ENCODE data around the gene RAB3A.
"Not testable (repeated sequence)": the region's sequence is repeated elsewhere in the genome, so short reads cannot be mapped to it uniquely, and the experiment has no call there.

RAB3A gene

DNA sequence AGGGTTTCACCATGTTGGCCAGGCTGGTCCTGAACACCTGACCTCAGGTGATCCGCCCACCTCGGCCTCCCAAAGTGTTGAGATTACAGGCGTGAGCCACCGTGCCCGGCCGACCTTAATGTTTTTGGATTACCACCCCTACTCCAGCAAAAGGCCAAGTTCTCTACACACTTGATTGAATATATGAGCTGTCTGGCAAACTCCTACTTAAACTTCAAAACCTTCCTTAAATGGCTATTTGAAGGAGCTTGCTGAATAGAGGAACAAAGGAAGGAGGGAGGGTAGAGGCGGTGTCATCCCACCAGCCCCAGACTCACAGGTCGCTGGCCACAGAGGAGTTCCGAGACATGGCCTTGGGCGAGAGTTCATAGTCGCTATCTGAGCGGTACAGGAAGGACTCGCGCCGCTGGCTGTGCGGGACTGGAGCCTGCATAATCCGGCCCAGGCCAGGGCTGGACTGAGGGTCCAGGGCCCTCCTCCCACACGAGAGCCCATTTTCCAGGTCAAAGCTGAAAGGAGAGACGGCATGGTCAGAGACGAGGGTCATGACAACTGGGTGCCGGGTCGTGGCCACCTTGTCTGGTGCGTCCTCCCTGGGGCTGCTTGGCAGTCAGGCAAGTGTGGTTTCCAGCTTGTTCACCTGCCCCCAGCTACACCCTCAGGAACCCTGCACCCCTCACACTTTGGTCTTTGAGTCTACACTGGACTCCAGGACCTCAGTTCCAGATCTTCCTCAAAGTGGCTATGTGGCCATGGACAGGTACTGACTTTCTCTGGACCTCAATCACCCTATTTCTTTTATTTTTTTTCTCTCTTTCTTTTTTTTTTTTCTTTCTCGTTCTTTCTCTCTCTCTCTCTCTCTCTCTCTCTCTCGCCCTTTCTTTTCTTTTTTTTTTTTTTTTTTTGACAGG lies 18.2 kb upstream of the RAB3A start:
- no peak for DNase-seq

DNA sequence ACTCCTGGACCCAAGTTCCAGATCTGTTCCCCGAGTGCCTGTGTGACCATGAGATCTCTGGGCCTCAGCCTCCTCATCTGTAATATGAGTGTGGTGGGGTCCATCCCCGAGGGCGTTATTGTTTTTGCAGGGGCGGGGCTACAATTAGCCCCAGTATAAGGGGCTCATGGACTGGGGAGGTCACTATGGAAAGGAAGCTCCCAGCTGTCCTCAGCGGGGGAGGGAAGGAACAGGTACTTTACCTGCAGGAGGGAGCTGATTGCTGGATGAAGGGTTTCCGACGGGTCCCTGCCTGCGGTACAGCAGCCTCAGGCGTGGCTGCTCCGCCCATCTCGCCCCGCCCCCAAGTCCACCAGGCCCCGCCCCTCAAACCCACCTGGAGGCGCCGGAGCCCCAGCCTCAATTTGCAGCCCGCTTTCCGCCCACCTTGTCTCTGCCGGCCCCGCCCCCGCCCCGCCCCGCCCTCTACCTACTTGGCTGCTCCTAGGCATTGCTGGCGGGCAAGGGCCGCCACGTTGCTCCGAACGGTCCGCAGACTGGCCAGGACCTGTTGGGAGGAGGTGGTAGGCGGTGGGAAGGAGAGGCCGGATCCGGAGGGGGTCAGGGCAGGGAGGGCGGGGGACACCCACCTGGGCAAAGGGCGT lies 16.9 kb upstream of the RAB3A start:
- no peak for DNase-seq

DNA sequence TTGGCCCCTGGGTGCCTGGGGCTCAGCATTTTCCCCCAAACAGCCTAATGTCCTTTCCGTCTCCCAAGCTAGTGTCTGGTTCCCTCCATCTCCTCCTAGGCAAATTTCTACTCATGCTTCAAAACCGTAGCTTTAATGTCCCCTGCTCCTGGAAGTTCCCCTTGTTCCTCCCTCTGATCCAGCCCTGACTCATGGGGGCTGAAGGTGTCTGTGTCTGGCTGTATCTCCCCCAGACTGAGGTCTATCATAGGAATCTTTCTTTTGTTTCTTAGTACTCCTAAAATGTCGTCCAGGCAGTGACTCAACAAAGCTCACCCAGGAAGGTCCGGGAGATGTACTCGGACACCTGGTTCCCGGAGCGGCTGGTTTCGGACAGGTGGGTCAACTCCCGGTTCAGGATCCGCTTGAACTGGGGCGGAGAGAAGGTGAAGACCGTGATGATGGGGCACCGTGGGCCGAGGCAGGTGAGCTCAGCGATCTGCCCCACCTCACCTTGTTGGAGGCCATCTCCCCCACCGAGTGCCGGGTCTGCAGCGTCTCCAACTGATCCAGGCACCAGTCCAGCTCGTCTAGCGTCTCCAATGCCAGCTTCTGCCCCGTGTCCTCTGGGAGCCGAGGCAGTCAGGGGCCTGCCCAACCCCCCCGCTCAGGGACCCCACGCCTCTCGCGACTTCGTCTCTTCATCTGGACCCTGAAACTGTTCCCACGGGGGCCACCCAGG lies 16.2 kb upstream of the RAB3A start:
- no peak for DNase-seq

DNA sequence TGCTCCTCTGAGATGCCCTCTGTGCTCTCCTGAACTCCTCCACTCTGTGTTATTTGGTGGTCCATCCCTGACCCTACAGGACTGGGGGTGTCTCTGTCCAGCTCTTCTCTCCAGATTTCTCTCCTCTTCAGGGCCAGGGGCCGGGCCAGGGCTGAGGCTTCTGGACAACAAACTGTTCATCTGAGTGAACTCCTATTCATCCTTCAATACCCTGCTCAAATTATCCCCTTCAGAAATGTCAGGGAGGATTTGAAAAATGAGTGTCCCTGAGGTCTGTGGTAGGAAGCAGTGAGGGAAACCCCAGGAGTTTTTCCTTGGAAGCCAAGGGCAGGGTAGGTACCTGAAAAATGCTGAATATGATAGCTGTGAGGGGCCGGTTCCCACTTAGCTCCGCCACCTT lies 14.8 kb upstream of the RAB3A start:
- no peak for DNase-seq

DNA sequence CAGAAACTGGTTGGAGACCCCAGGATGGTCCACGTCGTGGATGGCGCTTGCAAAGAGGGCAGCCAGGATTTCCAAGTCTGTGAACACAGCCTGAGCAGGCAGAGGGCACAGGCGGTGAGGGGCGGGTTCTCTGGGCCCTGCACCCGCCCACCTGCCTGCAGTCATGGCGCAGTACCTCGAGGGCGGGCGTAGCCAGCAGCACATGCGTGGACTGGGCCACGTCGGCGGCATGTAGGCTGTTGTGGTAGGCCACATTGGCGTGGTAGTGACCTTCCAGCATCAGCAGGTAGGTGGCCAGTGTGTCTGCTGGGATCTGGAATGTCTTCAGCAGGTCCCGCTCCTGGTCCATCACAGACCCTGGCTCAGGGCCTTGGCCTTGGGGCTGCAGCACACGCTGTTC lies 14.3 kb upstream of the RAB3A start:
- no peak for DNase-seq

DNA sequence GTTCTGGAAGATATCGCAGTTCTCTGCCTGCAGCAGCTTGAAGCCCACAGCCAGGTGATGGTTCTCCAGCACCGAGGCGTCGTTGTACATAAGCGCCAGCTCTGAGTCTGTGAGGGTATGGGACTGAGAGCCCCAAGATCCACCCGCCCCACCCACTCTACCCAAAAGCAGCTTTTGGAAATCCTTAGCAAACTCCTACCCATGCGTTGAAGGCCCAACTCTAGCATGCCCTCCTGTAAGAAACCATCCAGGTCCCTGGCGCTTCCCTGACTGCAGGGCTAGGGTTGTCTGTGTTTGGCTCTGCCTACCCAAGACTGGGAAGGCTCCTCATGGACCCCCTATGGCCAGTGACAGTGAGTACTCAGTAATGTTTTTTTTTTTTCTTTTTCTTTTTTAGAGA lies 12.9 kb upstream of the RAB3A start:
- no peak for DNase-seq

DNA sequence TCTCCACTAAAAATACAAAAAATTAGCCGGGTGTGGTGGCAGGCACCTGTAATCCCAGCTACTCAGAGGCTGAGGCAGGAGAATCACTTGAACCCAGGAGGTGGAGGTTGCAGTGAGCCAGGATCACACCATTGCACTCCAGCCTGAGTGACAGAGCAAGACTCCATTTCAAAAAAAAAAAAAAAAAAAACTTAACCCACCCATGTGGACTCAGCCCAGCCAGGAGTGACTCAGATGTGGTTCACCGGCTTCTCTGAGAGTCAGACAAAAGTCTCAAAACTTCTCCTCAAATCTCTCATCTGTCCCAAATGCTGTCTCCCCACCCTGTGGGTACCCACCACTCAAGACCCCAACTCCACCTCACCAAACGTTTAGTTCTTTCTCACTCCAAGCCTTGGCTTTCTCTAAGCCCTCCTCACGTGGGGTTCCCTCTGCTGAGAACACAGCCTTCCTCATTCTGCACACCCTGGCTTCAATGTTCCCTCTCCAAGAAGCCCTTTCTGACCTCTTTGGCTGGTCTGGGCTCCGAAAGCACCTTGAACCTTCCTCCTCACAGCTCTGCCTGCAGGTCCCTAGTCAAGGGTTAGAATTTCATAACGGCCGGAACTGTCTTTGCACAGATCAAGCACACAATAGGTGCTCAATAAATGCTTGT lies 11.1 kb upstream of the RAB3A start:
- no peak for DNase-seq

DNA sequence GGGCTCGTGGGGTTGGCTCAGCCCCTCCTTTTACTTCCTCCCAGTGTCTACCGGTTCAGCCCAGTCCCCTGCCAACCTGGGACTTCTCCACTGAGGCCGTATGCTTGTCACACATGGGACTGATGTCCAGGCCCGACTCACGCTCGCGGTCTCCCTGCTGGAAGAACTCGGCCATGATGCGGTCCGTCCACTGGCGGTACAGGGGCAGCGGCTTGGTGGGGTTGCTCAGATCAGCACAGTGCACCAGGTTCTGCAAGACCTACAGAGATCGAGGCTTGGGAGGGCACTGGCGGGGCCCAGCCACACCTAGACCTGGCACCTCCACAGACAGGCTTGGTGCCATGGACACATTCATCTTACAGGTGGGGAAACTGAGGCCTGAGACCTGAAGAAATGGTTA lies 7.8 kb upstream of the RAB3A start:
- no peak for DNase-seq

DNA sequence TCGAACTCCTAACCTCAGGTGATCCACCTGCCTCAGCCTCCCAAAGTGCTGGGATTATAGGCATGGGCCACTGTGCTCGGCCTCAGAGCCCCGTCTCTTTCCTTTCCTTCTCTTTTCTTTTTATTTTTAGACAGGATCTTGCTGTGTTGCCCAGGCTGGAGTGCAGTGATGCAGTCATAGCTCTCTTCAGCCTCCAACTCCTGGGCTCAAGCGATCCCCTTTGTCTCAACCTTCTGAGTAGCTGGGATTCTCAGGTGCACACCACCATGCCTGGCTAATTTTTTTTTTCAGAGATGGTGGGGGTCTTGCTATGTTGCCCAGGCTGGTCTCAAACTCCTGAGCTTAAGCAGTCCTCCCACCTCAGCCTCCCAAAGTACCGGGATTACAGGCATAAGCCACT lies 6.1 kb upstream of the RAB3A start:
- not testable (repeated sequence) for DNase-seq

DNA sequence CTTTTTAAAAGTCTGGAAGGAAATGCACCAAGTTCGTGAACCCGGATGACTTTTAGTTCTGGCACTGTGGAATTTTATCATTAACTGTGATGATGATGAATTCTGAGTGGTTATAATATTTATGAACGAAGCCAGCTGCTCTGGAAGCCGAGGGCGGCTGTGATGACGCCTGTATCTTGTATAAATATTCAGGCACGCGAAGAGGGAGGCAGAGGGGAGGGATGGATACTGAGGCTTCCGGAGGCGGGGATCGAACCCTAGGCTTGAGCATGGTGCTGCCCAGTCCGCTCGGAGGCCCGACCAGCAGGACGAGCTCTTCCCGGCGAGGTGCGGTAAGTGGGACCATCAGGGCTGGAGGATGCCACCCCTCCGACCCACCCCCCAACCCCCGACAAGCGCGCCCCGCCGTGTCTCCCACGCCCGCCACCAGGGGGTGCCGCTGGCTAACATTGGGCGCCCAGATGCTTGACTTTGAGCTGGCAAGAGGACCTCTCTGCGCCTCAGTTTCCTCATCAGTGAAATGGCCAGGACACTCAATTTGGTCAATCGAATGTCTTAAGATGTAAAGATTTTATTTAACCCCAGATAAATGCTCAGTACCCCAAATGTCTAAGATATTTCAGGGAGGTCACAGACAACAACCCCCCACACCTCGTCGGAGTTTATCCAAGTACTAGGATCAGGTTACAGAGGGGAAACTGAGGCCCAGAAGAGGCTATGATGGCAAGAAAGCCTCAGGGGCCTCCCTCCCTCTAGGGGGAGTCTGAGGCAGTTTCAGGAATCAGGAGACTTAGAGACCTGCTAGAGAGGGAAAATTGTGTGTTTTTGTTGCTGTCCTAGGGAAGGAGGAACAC lies 4.5 kb upstream of the RAB3A start:
- DNase-seq = peak; percentile 32

DNA sequence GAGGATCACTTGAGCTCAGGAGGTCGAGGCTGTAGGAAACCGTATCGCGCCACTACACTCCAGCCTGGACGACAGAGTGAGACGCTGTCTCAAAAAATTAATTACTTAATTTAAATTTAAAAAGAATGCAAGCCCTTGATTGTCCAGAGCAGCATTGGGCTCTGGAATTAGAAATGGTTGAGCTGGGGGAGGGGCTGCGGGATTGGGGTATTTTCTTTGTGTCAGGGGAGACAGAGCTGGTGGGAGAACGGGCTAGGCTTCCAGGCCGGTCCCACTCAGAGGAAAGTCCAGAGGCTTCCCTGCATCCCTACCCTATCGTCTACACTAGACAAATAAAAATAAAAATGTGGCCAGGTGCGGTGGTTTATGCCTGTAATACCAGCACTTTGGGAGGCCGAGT lies 2.2 kb upstream of the RAB3A start:
- no peak for DNase-seq

DNA sequence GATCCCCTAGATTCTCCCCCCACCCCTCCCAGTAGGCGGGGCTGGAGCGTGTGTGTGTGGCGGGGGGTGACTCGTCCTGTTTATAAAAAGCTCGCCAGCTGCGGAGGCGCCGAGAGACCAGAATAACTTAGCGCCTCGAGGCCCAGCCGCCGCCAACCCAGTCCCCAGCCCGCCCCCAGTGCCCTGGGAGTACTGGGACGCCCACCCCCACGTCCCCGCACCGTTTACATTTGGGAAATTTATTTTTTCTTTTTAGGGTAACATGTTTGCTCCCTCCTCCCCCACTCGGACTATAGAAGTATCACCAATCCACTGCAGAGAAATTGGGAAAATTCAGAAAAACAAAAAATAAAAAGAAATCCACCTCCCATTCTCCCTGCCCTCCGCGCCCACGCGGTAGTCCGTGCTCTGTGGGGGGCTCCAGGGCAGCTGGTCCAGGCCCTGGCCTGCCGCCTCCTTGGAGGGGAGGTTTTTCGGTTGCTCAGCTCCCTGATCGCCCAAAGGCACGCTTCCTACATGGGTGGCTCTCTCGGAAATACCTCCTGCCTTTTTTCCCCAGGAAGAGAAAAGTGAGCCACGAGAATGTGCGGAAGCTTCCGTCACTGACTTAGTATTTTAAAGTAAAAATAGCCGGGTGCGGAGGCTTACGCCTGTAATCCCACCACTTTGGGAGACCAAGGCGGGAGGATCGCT lies 1.5 kb upstream of the RAB3A start:
- peak; percentile 32 for DNase-seq

DNA sequence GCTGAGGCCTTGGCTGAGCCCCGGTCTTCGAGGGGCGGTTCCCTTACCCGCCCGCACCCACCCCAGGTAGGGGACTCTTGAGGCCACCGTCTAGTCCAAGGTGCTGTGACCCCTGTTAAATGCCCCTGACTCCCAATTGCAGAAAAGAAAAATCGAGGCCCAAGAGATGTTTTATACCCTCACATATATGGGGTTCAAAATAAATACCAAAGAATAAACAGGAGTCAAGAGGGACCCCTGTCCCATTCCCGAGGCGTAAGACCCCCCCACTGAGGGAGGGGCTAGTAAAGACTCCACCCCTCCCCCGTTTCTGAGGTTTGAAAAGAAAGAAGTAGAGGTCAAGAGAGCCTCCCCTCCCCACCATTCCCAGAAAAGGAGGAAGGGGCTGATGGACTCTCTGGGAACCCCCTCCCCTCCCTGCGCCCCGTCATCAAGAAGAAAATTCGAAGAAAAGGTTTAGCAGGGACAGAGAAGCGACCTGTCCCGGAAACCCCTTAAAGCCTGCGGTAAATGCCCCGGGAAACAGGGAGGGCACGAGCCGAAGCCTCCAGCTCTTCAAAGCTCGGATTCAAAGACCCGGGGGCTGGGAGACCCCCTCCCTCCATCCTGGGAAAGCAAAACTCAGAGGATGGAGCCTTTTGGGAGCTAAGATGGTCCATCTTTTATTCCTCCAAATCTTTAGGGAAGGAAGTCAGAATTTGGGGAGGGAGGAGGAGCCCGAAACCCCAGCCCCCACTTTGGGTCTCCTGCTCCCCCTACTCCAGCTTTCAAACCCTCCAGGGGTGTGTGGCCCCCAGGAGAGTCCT lies 755 bp upstream of the RAB3A start:
- no peak for DNase-seq

DNA sequence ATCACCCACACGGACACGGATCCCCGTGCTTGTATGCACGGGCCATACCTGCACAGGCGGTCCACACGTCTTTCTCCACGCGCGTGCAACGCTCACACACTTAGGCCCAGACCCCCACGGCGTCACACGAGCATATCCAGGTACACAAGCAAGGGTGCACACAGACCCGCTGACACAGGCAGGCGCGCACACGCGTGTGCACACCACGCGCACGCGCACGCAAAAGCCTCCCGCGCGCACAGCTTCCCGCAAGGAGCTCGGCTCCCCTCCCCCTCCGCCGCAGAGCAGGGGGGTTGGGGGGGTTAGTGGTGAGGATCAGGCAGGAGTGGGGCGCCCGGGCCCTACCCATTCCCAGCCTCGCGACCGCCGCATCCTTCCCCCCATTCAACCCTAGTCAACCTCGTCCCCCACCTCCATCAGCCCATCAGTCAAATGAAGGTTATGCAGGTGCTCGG lies 407 bp downstream of the RAB3A start:
- DNase-seq = no peak

DNA sequence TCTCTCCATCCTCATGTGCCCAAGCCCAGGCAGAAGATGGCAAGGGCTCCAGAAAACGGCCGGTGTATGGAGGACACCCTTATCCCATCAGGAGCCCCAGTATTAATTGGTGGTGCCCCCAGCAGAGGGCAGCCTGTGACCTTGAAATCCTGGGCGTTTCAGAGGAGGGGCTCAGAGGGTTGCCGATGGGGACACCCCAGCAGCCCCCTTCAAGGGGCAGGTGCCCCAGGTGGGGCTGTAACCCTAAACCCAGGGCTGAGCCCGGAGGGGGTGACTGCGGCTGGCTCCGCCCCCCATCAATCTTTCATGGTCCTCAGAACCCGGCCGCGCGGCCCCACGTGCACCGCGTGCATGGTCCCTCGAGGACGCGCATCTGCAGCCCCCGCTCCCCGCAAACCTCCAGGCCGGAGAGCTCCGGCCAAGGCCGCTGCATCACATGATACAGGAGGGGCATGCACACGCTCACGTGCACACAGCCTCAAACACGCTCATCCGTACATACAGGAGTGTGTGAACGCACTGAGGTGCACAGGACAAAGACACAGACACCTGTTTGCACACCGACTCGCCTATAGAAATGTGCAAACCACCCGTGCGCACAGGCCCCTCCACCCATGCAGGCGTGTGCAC lies 949 bp downstream of the RAB3A start:
- no peak for DNase-seq

DNA sequence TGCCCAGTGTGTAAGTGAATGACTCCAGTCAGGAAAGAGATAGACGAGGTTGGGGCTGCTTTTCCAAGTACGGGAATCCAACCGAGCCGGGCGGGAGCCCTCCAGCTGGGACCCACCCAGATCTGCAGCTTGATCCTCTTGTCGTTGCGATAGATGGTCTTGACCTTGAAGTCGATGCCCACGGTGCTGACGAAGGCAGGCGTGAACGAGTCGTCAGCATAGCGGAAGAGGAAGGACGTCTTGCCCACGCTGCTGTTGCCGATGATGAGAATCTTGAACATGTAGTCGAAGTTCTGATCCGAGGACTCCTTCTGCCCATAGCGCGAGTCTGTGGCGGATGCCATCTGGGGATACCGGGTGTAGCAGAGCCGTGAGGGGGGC lies 1.5 kb downstream of the RAB3A start:
- no peak for DNase-seq

DNA sequence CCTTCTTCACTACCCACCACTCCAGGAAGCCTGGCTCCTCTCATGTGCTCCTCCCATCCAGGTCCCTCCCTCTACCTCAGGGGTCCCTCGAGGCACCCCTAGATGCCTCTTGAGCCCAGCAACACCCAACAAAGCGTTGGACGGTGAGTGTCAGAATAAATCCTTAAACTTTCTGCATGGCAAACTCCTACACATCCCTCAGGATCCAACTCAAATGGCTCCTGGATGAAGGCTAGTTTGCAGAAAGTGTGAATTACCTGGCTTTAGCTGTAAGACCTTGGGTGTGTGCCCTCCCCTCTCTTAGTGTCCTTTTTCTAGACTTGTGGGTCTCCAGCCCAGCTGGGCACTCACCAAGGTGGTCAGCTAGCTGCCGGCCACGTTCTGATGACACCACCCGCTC lies 5.5 kb downstream of the RAB3A start:
- DNase-seq = no peak

DNA sequence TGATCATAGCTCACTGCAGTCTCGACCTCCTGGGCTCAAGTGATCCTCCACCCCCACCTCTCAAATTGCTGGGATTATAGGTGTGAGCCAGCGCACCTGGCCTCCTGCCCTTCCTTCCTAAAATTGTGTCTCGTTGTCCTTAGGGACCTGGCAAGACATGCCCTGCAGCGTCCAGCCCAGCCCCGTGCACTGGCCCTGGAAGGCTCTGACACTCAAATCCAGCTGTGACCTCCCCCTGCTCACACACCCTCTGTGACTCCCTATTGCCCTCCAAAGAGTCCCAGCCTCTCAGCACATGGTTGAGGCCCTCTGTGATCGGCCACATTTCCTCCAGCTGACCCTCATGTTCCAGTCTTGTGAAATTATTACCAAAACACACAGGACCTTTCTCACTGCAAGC lies 5.9 kb downstream of the RAB3A start:
- DNase-seq = no peak

DNA sequence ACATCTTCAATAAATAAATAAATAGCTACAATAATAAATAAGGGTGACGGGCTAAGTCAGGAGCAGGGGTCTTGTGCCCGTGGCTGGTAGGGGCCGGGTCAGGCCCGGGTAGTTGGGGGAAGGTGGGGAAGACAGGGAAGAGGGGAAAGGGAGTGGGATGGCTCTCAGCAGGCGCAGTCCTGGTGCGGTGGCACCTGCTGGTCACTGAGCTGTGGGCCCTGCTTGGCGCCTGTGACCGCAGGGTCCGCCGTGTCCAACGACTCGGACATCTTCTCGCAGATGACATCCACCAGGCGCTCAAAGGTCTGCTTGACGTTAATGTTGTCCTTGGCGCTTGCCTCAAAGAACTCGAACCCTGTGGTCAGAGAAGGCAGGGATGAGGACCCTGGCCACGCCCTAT lies 6.5 kb downstream of the RAB3A start:
- DNase-seq = no peak

DNA sequence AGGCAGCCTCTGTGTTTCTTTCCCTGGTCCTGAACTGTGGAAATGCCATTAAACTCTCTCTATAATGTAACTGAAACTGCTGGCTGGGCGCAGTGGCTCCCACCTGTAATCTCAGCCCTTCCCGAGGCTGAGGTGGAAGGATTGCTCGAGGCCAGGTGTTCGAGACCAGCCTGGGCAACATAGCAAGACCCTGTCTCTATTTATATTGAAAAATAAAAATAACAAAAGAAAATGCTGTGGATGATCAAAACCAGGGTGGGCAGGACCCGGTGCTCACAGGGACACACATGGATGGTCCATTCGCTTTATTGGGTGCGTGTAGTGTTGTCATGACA lies 7.4 kb downstream of the RAB3A start:
- DNase-seq = no peak
